OCI-LY1 (cell line): ENCODE results near the gene TMEM263.
A peak's percentile ranks its signal among the peaks of the same experiment; 100 is the strongest.
"Not testable (repeated sequence)": the region's sequence is repeated elsewhere in the genome, so short reads cannot be mapped to it uniquely, and the experiment has no call there.

Source experiments
- H2AFZ ChIP-seq: fragments of 200-600 bp; sonication (generic), shearing (Covaris generic); 2 replicates; pipeline ENCODE4 v1.6.0; 2014; ENCODE audit warnings: antibody characterized with exemption, mild to moderate bottlenecking, low read length
- H3F3A ChIP-seq: fragments of 200-600 bp; sonication (generic), shearing (Covaris generic); 2 replicates; pipeline ENCODE4 v1.6.0; 2014; ENCODE audit warnings: mild to moderate bottlenecking, antibody characterized with exemption, low read length, moderate library complexity; ENCODE audit not compliant: insufficient read depth
- H3K27ac ChIP-seq: fragments of 200-600 bp; sonication (generic); 2 replicates; pipeline ENCODE4 v1.5.1; 2014; ENCODE audit warnings: low read length, mixed run types, mild to moderate bottlenecking, low read depth; ENCODE audit not compliant: poor library complexity, severe bottlenecking
- H3K27me3 ChIP-seq: fragments of 200-600 bp; sonication (generic); 2 replicates; pipeline ENCODE4 v1.6.0; 2014; ENCODE audit warnings: antibody characterized with exemption, mild to moderate bottlenecking, low read length, moderate library complexity; ENCODE audit not compliant: insufficient read depth
- H3K36me3 ChIP-seq: fragments of 200-600 bp; sonication (generic); 2 replicates; pipeline ENCODE4 v1.6.1; 2014; ENCODE audit warnings: mild to moderate bottlenecking, antibody characterized with exemption, low read length, moderate library complexity, mixed read lengths; ENCODE audit not compliant: insufficient read depth
- H3K4me1 ChIP-seq: fragments of 200-600 bp; sonication (generic); 2 replicates; pipeline ENCODE4 v1.5.1; 2014; ENCODE audit warnings: mild to moderate bottlenecking, low read length, moderate library complexity; ENCODE audit not compliant: insufficient read depth, severe bottlenecking
- H3K4me2 ChIP-seq: fragments of 200-600 bp; sonication (generic), shearing (Covaris generic); 2 replicates; pipeline ENCODE4 v1.6.1; 2014; ENCODE audit warnings: low read length
- H3K4me3 ChIP-seq: fragments of 200-600 bp; sonication (generic); 2 replicates; pipeline ENCODE4 v1.5.1; 2014; ENCODE audit warnings: low read length, low read depth, mild to moderate bottlenecking, mixed read lengths; ENCODE audit not compliant: poor library complexity, severe bottlenecking
- H3K79me2 ChIP-seq: fragments of 200-600 bp; shearing (Covaris generic); 2 replicates; pipeline ENCODE4 v1.6.1; 2016; ENCODE audit warnings: mixed run types, low read length, mixed read lengths; ENCODE audit not compliant: insufficient read depth
- H3K9ac ChIP-seq: fragments of 200-600 bp; sonication (generic), shearing (Covaris generic); 2 replicates; pipeline ENCODE4 v1.6.1; 2014; ENCODE audit warnings: mild to moderate bottlenecking, low read length, mixed read lengths
- H3K9me2 ChIP-seq: fragments of 200-600 bp; sonication (generic), shearing (Covaris generic); 2 replicates; pipeline ENCODE4 v1.6.1; 2014; ENCODE audit warnings: low read depth, mild to moderate bottlenecking, low read length, mixed read lengths
- H3K9me3 ChIP-seq: fragments of 200-600 bp; shearing (Covaris generic); 2 replicates; pipeline ENCODE4 v1.6.1; 2014; ENCODE audit warnings: low read length, mixed read lengths
- H4K20me1 ChIP-seq: fragments of 200-600 bp; sonication (generic), shearing (Covaris generic); 2 replicates; pipeline ENCODE4 v1.6.0; 2016; ENCODE audit warnings: mild to moderate bottlenecking, low read length; ENCODE audit not compliant: insufficient read depth
- CTCF ChIP-seq: fragments of 200-600 bp; sonication (generic), shearing (Covaris generic); IDR thresholded peaks from 2 replicates; pipeline ENCODE4 v1.5.1; 2017; ENCODE audit warnings: mild to moderate bottlenecking, antibody characterized with exemption, low read length, moderate library complexity, mixed read lengths
- EZH2 ChIP-seq: fragments of 200-600 bp; sonication (generic), shearing (Covaris generic); IDR thresholded peaks from 2 replicates; pipeline ENCODE4 v1.8.0; 2017; ENCODE audit warnings: borderline replicate concordance, mixed run types, mild to moderate bottlenecking, antibody characterized with exemption, low read length, moderate library complexity, mixed read lengths

TMEM263 gene

GRCh38 chr12:106919910-106920544 is 35.7 kb upstream of the TMEM263 start:
- no peak overlapping the region for H3K4me3 ChIP-seq
- H2AFZ ChIP-seq = no peak overlapping the region
- TF ChIP-seq CTCF (peak; percentile 60), EZH2 (no peak)
- H3K4me1 ChIP-seq = no peaks in the 10 kb centered on the region
- H3K36me3 ChIP-seq = no peaks in the 10 kb centered on the region
- no peaks in the 10 kb centered on the region for H3K27me3 ChIP-seq
- H3K9ac ChIP-seq = no peak overlapping the region
- no peak overlapping the region for H3K27ac ChIP-seq
- no peak overlapping the region for H3K4me2 ChIP-seq
- no peaks in the 10 kb centered on the region for H4K20me1 ChIP-seq
- H3K79me2 ChIP-seq = no peaks in the 10 kb centered on the region
- H3F3A ChIP-seq = no peaks in the 10 kb centered on the region
- H3K9me3 ChIP-seq = no peaks in the 10 kb centered on the region
- no peaks in the 10 kb centered on the region for H3K9me2 ChIP-seq

GRCh38 chr12:106921976-106922375 is 33.7 kb upstream of the TMEM263 start:
- not testable (repeated sequence) for H3K79me2 ChIP-seq, H3K4me2 ChIP-seq

DNA sequence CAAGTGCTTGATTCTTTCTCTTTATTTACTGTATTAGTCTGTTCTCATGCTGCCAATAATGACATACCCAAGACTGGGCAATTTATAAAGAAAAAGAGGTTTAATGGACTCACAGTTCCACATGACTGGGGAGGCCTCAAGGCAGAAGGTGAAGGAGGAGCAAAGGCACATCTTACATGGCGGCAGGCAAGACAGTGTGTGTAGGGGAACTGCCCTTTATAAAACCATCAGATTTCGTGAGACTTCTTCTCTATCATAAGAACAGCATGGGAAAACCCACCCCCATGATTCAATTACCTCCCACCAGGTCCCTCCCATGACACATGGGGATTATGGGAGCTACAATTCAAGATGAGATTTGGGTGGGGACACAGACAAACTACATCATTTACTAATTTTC is 32.1 kb upstream of the TMEM263 start:
- not testable (repeated sequence) for H4K20me1 ChIP-seq, H3K9me2 ChIP-seq, H3K4me3 ChIP-seq, H3F3A ChIP-seq, H3K27ac ChIP-seq, H2AFZ ChIP-seq, H3K9ac ChIP-seq, H3K36me3 ChIP-seq, H3K4me2 ChIP-seq, H3K79me2 ChIP-seq, H3K4me1 ChIP-seq, H3K9me3 ChIP-seq, H3K27me3 ChIP-seq

More at GRCh38 chr12:106921976-106922375, 33.7 kb upstream of the TMEM263 start:
- not testable (repeated sequence) for H3K9ac ChIP-seq, H2AFZ ChIP-seq, H3K4me1 ChIP-seq, H3K9me2 ChIP-seq, H3K4me3 ChIP-seq, H4K20me1 ChIP-seq, H3K36me3 ChIP-seq, H3K27me3 ChIP-seq, H3K9me3 ChIP-seq, H3K27ac ChIP-seq, H3F3A ChIP-seq

DNA sequence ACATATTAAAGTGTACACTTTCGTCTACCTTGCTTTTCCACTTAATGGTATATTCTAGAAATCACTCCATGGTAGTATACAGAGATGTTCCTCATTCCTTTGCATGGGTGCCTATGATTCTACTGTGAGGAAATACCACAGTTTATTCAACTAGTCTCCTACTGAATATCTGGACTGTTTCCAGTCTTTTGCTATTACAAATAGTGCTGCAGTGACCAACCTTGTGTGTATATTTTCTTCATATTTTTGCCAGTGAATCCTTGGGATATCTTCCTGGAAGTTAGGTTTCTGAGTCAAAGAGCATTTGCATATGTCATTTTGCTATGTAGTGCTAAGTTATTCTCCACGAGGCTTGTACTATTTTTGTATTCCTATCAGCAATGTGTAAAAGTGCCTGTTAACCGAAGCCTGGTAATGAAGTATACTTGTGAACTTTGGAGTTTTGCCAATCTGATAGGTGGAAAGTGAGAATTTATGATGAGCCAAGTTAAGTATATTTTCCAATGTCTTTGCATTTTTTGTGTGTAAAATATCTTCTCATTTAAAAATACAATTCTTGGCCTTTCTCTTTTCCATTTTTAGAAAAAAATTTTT is 31.3 kb upstream of the TMEM263 start:
- no peaks in the 10 kb centered on the region for H3K4me1 ChIP-seq
- H3K36me3 ChIP-seq = no peaks in the 10 kb centered on the region
- TF ChIP-seq EZH2 = no peak
- TF ChIP-seq CTCF = no peak
- no peaks in the 10 kb centered on the region for H3K79me2 ChIP-seq
- H3K9me2 ChIP-seq = no peaks in the 10 kb centered on the region
- no peaks in the 10 kb centered on the region for H3F3A ChIP-seq
- no peaks in the 10 kb centered on the region for H3K9me3 ChIP-seq
- no peak overlapping the region for H3K4me3 ChIP-seq
- H2AFZ ChIP-seq = no peak overlapping the region
- no peaks in the 10 kb centered on the region for H3K27me3 ChIP-seq
- no peak overlapping the region for H3K9ac ChIP-seq
- no peaks in the 10 kb centered on the region for H4K20me1 ChIP-seq
- no peak overlapping the region for H3K4me2 ChIP-seq
- H3K27ac ChIP-seq = no peak overlapping the region
